SHP77 (cell line): ENCODE measurements around the gene GABRB3.

Experiments used
- DNase-seq, 2 experiments: peaks; one replicate each; lab custom pipeline; 2025; lab: John Stamatoyannopoulos, UW

Gene GABRB3

GRCh38 chr15:26676115-26676514 is 96.8 kb downstream of the GABRB3 start:
- DNase-seq, result no peak

DNA sequence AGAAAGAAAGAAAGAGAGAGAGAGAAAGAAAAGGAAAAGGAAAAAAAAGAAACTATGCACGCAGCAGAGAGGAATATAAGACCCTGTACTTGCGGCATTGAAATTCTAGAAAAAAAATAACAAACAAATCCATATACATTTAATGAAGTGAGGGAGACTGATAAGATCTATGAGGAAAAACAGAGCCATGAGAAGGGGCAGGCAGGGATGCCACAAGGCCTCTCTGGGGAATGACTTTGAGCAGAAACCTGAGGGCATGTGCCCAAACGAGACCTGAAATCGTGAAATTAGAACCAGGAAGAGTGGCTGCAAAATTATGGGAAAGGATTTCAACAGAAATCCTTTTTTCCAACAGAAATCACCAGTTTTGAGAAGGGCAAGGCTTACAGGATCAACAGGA is 98.4 kb downstream of the GABRB3 start:
- DNase-seq, result no peak

GRCh38 chr15:26673445-26673844 is 99.4 kb downstream of the GABRB3 start:
- no peak for DNase-seq

GRCh38 chr15:26670116-26670515 is 102.8 kb downstream of the GABRB3 start:
- no peak for DNase-seq

- no peak for DNase-seq
These were observed 105.5 kb downstream of the GABRB3 start for GRCh38 chr15:26667222-26667988.

GRCh38 chr15:26665957-26666791 is 106.7 kb downstream of the GABRB3 start:
- DNase-seq, result no peak

DNA sequence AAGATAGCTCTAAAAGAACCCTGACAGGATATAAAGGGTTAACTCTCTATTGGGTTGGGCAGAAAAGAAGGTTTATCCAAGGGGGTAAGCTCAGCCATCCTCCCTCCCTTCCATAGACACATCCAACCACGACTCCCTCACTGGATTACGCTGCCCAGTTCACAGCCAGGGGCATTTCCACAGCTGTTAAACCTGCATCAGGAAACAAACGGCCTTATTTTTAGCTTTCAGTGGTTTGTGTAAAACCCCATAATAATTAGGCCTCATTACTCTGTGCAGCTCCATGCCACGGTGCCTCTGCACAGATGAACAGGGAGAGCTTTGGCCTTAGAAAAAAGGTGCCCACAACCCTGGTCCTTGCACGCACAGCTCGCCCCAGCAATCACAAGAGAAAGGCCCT is 110.6 kb downstream of the GABRB3 start:
- no peak for DNase-seq

GRCh38 chr15:26661748-26662147 is 111.1 kb downstream of the GABRB3 start:
- no peak for DNase-seq

GRCh38 chr15:26661107-26661506 is 111.8 kb downstream of the GABRB3 start:
- DNase-seq, result no peak

GRCh38 chr15:26660241-26660640 is 112.6 kb downstream of the GABRB3 start:
- no peak for DNase-seq

GRCh38 chr15:26658290-26658689 is 114.6 kb downstream of the GABRB3 start:
- DNase-seq, result no peak

DNA sequence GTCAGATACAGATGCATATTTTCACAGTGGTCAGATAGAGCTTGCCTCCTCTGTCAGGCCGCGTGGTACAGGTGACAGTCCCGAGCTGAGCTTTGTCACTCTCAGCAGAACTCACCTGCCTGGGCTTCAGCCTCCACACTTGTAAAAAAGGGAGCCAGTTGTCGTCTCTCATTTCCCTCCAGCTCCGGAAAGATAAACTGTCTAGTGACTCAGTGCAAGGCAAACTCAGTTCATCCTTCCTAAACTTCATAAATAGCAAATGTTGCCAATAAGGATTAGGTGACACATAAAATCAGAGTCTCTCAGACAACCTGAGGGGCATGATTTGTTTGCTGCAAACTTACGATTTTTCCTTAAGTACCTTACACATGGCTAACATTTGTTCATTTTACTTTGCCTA is 116.8 kb downstream of the GABRB3 start:
- no peak for DNase-seq

GRCh38 chr15:26651909-26652308 is 121.0 kb downstream of the GABRB3 start:
- no peak for DNase-seq

DNA sequence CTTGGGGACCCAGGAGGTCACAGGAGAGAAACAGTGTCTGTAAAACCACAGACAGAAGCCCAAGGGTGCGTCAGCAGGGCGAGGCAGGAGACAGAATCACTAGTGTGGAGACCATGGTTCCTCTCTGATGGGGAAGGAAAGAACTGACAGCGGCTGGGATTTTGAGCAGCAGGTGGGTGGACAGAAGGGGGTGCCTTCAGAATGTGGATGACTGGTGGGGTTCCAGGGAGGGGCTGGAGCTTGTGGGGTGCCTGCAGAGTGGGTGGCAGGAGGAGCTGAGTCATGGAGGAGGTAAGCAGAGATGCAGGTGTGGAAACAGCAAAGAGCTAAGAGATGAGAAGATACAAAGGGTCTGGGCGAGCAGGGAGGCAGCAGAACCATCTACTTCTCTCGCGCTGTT is 124.2 kb downstream of the GABRB3 start:
- no peak for DNase-seq

DNA sequence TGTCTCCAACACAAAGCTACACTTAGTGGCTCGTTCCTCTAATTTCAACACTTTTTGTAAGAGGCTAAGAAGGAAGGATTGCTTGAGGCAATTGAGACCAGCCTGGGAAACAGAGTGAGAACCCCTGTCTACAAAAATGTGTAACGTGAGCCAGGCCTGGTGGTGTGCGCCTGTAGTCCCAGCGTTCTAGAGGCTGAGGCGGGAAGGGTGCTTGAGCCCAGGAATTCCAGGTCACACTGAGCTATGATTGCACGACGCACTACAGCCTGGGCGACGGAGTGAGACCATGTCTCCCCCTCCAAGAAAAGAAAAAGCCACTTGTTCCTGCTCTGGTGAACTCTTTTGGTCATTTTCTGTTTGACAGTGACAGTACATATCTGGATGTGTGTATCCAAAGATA is 127.9 kb downstream of the GABRB3 start:
- no peak for DNase-seq

GRCh38 chr15:26641144-26641543 is 131.7 kb downstream of the GABRB3 start:
- no peak for DNase-seq

GRCh38 chr15:26640601-26641000 is 132.3 kb downstream of the GABRB3 start:
- DNase-seq, result no peak

DNA sequence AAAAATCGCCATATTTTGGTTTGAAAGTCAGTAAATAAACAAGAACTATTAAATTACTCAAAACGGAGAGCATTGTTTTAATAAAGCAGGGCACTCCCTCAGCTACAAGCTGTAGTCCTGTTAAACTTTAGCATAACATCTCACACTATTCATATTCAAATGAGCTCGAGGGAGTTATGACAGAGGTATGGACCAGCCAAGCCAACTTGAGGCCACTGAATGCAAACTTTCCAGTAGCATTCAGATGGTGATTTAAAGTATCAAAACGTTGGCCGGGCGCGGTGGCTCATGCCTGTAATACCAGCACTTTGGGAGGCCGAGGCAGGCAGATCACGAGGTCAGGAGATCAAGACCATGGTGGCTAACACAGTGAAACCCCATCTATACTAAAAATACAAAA is 132.9 kb downstream of the GABRB3 start:
- no peak for DNase-seq

GRCh38 chr15:26635614-26636013 is 137.3 kb downstream of the GABRB3 start:
- no peak for DNase-seq

GRCh38 chr15:26635105-26635504 is 137.8 kb downstream of the GABRB3 start:
- DNase-seq, result no peak

DNA sequence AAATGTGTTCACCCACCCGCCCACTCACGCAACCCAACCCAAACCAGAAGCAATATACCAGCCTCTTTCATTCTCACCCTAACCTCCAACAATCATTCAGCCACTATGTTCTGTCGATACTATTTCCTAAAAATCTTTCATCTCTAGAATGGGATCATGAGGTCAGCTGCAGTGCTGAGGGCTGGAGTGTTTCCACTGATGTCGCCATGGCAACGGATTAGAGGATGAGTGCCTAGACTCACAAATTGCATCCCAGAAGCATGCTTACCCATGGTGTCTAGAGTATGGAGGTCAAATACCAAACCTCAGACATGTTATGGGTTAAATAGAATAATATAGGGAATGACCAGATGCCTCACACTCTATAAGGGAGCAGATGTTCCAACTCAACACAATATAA is 138.5 kb downstream of the GABRB3 start:
- peak; percentile 20 to 33 for DNase-seq

GRCh38 chr15:26632500-26632899 is 140.4 kb downstream of the GABRB3 start:
- DNase-seq, result no peak

- no peak for DNase-seq
These were observed 141.0 kb downstream of the GABRB3 start for GRCh38 chr15:26631894-26632293.
